Skeletal muscle tissue (tissue), 4 donors: ENCODE results near the gene ANKRD53. TPM values are rescaled to one million over a fixed set of nuclear protein-coding genes. Genes with fewer than 3 reads are reported as not detected.
A peak's percentile ranks its signal among the peaks of the same experiment; 100 is the strongest.
"Not testable (repeated sequence)": the region's sequence is repeated elsewhere in the genome, so short reads cannot be mapped to it uniquely, and the experiment has no call there.

Experiments used
- H3K27ac ChIP-seq: one replicate; pipeline ENCODE4 v1.7.0; 2013; ENCODE audit warnings: mild to moderate bottlenecking, low read depth, low read length, inconsistent platforms
- H3K27me3 ChIP-seq, 3 donors: one replicate each; pipeline ENCODE4 v1.7.0; 2013; ENCODE audit warnings: low read length in 3 of 3; ENCODE audit not compliant: control insufficient read depth in 3 of 3, insufficient read depth in 3 of 3
- H3K36me3 ChIP-seq, 3 donors: one replicate each; pipeline ENCODE4 v1.7.0; 2013; ENCODE audit warnings: low read length in 3 of 3; ENCODE audit not compliant: control insufficient read depth in 3 of 3, insufficient read depth in 3 of 3
- H3K4me1 ChIP-seq, 3 donors: one replicate each; pipeline ENCODE4 v1.7.0; 2013; ENCODE audit warnings: low read length in 3 of 3, mild to moderate bottlenecking in 3 of 3; ENCODE audit not compliant: control insufficient read depth in 3 of 3, insufficient read depth in 3 of 3
- H3K4me3 ChIP-seq, 3 donors: one replicate each; pipeline ENCODE4 v1.7.0; 2013; ENCODE audit warnings: low read length in 3 of 3
- H3K9ac ChIP-seq, 3 donors: one replicate each; pipeline ENCODE4 v1.7.0; 2013; ENCODE audit warnings: low read length in 3 of 3, mild to moderate bottlenecking in 3 of 3, moderate library complexity in 2 of 3, low read depth in 1 of 3
- H3K9me3 ChIP-seq, 3 donors: one replicate each; pipeline ENCODE4 v1.7.0; 2013; ENCODE audit warnings: low read length in 3 of 3; ENCODE audit not compliant: control insufficient read depth in 3 of 3
- total RNA-seq: library from RNA; depleted of rRNA; stranded (reverse); fragments of >200 nt; gene quantifications from one replicate; pipeline ENCODE4 v1.2.3, GENCODE V29; 2014
- donor health status: Osteomylitis.

The ANKRD53 gene
- total RNA-seq, 1 donor from 2014 or later, result 0.52 TPM

DNA sequence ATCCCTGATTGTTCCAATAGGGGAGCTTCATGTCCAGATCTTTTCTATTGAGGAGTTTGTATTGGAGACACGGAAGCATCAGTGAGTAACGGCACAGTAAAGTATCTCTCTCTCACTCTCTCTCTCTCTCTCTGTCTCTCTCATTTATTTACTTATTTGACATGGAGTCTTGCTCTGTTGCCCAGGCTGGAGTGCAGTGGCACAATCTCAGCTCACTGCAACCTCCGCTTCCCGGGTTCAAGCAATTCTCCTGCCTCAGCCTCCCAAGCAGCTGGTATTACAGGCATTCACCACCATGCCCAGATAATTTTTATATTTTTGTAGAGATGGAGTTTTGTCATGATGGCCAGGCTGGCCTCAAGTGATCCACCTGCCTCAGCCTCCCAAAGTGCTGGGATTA, 20.5 kb downstream of the ANKRD53 start:
- H3K9ac ChIP-seq, H3K4me3 ChIP-seq: not testable (repeated sequence)
- H3K4me1 ChIP-seq, result peaks cover 11 to 20% (median 13%) of the 10 kb centered on the region in 3 donors

DNA sequence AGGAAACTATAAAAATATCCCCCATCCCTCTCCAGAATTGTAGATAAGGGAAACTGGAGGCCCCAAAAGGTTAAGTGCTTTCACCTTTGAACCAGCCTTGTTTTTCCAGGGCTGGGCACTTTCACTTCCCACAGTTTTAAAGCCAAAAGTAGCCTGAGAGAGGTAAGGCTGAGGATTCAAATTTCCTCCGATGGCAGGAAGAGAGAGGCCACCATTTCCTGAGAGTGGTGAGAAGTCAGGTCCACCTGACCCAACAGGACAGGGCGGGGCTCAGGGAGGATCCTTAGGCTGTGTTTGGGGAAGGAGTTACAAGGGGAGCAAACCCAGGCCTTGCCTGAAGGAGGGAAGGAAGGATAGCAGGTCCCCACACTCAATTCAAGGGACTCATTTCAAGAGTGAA, 20.9 kb downstream of the ANKRD53 start:
- H3K27ac ChIP-seq, result no peak overlapping the region
- H3K4me1 ChIP-seq, result peaks cover 7 to 15% (median 10%) of the 10 kb centered on the region in 3 donors
- H3K4me3 ChIP-seq, result no peak overlapping the region
- H3K9me3 ChIP-seq, result no peaks in the 10 kb centered on the region
- peaks cover 0 to 3% (median 0%) of the 10 kb centered on the region in 3 donors for H3K27me3 ChIP-seq
- no peak overlapping the region for H3K9ac ChIP-seq
- H3K36me3 ChIP-seq, result no peaks in the 10 kb centered on the region

More for the DNA sequence above, 20.5 kb downstream of the ANKRD53 start:
- not testable (repeated sequence) for H3K27me3 ChIP-seq, H3K27ac ChIP-seq, H3K36me3 ChIP-seq, H3K9me3 ChIP-seq

DNA sequence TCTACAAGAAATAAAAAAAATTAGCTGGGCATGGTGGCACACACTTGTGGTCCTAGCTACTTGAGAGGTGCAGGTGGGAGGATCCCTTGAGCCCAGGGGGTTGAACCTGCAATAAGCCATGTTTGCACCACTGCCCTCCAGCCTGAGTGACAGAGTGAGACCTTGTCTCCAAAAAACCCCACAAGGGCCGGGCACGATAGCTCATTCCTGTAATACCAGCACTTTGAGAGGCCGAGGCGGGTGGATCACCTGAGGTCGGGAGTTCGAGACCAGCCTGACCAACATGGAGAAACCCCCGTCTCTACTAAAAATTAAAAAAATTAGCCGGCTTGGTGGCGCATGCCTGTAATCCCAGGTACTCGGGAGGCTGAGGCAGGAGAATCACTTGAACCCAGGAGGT, 21.5 kb downstream of the ANKRD53 start:
- not testable (repeated sequence) for H3K27me3 ChIP-seq, H3K4me3 ChIP-seq, H3K9ac ChIP-seq, H3K9me3 ChIP-seq, H3K36me3 ChIP-seq, H3K27ac ChIP-seq
- H3K4me1 ChIP-seq, result peaks cover 7 to 14% (median 10%) of the 10 kb centered on the region in 3 donors

DNA sequence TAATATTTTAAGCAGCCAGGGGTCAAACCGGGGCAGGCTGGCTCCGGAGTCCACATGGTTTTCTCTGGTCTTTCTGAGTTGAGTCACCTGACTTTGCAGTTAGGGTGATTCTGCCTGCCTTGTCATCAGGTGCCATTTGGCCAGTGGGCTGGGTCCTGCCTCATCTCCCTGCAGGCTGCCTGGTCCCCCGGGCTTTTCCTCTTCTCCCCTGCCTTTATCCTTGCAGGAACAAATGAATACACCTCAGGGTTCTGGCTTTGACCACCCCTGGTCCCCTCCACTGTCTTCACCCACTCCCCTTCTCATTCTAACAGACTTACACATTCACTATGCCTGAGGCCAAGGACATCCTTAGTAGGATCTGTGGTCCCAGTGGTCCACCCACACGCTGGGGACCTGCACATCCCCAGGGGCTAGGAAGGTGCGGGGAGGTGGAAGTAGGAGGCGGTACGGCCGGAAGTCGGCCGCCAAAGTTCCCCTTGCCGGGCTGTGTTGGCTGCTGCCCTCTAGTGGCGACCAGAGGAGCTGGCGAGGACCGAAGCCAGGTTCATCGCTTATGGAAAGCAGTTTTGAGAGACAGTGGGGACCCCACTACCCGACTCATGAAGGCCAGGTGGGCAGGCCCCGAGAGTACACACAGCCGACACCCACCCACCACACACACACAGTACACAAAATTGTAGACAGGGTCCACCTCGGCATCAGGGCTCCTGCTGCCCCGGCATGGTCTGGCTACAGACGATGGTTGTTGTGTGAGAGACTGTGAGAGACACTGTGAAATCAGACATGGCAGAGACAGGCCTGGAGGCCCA, 22.6 kb downstream of the ANKRD53 start:
- peak overlapping the region; percentile 49 to 72 (median 70) for H3K4me3 ChIP-seq

DNA sequence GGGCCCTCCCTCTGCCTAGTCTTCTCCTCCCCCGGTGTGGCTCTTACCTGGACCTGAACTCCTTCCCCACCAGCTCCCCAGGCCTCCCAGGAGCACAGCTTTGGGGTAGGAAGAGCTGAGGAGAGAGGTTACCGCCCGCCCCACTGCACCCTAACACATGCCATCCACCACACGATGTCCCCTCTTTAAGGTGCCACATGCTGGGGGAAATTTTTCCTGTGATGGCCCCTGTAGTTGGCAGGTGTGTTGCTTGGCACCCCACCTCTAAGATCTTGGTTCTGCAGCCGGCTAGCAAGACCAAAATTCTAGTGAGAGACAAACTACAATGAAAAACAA, 23.1 kb downstream of the ANKRD53 start:
- no peak overlapping the region for H3K4me3 ChIP-seq
- H3K27ac ChIP-seq, result no peak overlapping the region
- H3K36me3 ChIP-seq, result no peaks in the 10 kb centered on the region
- peaks cover 4 to 10% (median 7%) of the 10 kb centered on the region in 3 donors for H3K4me1 ChIP-seq
- no peak overlapping the region for H3K9ac ChIP-seq
- peaks cover 0 to 7% (median 3%) of the 10 kb centered on the region in 3 donors for H3K27me3 ChIP-seq
- H3K9me3 ChIP-seq, result no peaks in the 10 kb centered on the region

More for the DNA sequence above, 22.6 kb downstream of the ANKRD53 start:
- H3K9me3 ChIP-seq, result no peaks in the 10 kb centered on the region
- H3K27ac ChIP-seq, result no peak overlapping the region
- peaks cover 0 to 6% (median 3%) of the 10 kb centered on the region in 3 donors for H3K27me3 ChIP-seq
- peaks cover 4 to 10% (median 7%) of the 10 kb centered on the region in 3 donors for H3K4me1 ChIP-seq
- no peaks in the 10 kb centered on the region for H3K36me3 ChIP-seq
- H3K9ac ChIP-seq, result peak overlapping the region in 1 of 3 donors; percentile 54

DNA sequence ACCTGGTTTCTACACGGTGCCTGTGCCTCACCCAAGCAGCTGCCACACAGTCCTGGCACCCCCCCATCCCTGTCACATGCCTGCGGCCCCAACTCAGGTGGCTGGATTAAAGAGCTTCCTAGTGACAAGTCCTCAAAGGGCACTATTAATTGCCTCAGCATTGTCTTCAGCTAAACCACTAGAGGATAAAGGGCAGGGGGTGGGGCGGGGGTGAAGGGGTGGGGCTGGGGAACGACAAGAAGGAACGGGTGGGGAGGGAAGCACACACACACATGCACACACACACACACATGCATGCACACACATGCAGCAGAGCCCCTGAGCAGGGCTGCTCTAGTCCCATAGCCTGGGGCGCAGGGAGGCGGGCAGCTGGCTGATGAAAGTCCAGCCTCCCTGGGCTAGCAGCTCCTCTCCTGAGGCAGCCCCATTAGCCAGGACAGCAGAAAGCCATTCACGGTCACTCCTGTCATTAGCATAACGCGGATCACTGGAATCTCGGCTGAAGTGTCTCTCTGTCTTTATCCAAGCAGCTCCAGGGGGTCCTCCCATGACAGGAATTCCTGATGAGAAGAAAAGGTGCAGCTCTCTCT, 23.6 kb downstream of the ANKRD53 start:
- peaks cover 0 to 7% (median 3%) of the 10 kb centered on the region in 3 donors for H3K27me3 ChIP-seq
- H3K4me1 ChIP-seq, result peaks cover 4 to 10% (median 7%) of the 10 kb centered on the region in 3 donors
- no peaks in the 10 kb centered on the region for H3K36me3 ChIP-seq
- H3K27ac ChIP-seq, result no peak overlapping the region
- no peak overlapping the region for H3K4me3 ChIP-seq
- H3K9me3 ChIP-seq, result no peaks in the 10 kb centered on the region
- H3K9ac ChIP-seq, result no peak overlapping the region

DNA sequence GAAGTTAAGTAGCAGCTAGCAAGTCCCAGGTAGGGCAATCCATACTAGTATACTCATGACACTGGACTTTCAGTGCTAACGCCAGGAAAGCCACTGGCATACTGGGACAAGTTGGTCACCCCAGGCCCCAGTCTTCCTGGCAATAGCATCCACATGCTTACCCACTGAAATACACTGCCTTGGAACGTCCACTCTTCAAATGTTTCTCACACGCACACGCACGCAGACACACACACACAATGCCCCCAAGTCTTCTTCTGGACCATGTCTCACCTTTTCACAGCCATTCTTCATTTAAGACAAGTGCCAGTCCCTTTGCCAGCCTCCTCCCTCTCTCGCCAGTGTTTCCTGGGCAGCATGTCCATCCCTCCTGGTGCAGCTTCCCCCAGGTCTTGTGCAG, 25.0 kb downstream of the ANKRD53 start:
- no peak overlapping the region for H3K9ac ChIP-seq
- no peaks in the 10 kb centered on the region for H3K36me3 ChIP-seq
- H3K27me3 ChIP-seq, result peaks cover 3 to 9% (median 3%) of the 10 kb centered on the region in 3 donors
- no peak overlapping the region for H3K4me3 ChIP-seq
- no peaks in the 10 kb centered on the region for H3K9me3 ChIP-seq
- no peak overlapping the region for H3K27ac ChIP-seq
- peaks cover 4 to 10% (median 7%) of the 10 kb centered on the region in 3 donors for H3K4me1 ChIP-seq

DNA sequence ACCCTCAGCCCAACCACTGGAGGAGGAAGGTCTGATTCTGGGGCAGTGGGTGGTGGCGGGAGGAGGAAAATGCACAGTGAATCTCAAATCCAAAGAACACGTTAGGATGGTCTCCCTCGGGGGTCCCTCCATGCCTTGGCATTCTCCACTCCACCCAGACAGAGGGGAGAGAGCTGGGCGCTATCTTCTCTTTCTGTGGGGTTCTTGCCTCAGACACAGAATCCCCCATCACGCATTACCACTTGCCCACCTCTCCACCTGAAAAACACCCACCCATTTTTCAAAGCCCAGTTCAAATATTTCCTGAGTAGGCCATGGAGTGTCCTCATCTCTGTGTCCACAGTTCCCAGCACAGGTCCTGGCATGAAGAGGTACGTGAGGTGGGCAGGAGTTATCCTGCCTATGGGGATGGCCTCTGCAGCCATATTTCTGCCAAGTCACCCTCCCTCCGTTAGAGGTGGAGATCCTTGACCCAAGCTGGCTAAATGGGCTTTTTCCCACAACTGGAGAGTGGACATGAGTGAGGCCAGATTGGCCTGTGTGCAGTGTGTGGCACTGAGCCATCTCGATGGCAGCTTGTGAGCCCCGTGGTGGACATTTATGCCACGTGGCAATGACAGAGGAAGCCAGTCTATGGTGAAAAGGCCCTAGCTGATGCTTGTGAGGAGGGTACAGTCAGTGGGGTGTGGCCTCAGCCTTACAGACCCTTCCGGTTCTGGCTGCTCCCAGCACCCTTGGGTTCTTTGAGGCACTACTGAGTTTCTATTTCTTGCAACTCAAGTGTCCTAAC, 25.7 kb downstream of the ANKRD53 start:
- Histone ChIP-seq H3K4me3 (no peak overlapping the region), H3K9ac (no peak overlapping the region), H3K9me3 (no peaks in the 10 kb centered on the region), H3K36me3 (no peaks in the 10 kb centered on the region), H3K4me1 (peaks cover 4 to 10% (median 7%) of the 10 kb centered on the region in 3 donors), H3K27me3 (peaks cover 3 to 12% (median 3%) of the 10 kb centered on the region in 3 donors), H3K27ac (no peak overlapping the region)

DNA sequence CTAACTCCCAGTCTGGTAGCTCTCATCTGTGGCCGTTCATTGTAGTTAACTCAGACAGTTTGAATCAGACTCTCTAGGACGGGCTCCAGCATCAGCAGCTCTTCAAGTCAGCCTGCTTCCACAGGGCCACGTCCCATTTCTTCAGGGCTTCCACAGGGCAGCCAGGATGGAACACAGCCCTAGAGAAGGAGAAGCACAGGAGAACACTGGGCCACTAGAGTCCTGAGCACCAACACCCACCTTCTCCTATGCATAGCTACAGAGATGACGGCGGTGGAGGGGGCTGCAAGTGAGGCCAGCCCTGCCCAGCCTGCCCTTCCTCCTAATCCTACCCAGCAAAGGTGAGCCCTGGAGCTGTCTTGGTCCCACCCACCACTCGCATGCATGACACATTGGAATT, 26.4 kb downstream of the ANKRD53 start:
- Histone ChIP-seq H3K4me1 (peaks cover 4 to 10% (median 7%) of the 10 kb centered on the region in 3 donors), H3K36me3 (no peaks in the 10 kb centered on the region), H3K27me3 (peaks cover 3 to 12% (median 3%) of the 10 kb centered on the region in 3 donors)

More for the DNA sequence above, 26.4 kb downstream of the ANKRD53 start:
- no peak overlapping the region for H3K9ac ChIP-seq
- no peak overlapping the region for H3K27ac ChIP-seq
- H3K4me3 ChIP-seq, result no peak overlapping the region
- no peaks in the 10 kb centered on the region for H3K9me3 ChIP-seq
